Measurements from ENCODE around the gene ANKRD31. TPM values are rescaled to one million over a fixed set of nuclear protein-coding genes. Genes with fewer than 3 reads are reported as not detected.

The ANKRD31 gene, protein sequence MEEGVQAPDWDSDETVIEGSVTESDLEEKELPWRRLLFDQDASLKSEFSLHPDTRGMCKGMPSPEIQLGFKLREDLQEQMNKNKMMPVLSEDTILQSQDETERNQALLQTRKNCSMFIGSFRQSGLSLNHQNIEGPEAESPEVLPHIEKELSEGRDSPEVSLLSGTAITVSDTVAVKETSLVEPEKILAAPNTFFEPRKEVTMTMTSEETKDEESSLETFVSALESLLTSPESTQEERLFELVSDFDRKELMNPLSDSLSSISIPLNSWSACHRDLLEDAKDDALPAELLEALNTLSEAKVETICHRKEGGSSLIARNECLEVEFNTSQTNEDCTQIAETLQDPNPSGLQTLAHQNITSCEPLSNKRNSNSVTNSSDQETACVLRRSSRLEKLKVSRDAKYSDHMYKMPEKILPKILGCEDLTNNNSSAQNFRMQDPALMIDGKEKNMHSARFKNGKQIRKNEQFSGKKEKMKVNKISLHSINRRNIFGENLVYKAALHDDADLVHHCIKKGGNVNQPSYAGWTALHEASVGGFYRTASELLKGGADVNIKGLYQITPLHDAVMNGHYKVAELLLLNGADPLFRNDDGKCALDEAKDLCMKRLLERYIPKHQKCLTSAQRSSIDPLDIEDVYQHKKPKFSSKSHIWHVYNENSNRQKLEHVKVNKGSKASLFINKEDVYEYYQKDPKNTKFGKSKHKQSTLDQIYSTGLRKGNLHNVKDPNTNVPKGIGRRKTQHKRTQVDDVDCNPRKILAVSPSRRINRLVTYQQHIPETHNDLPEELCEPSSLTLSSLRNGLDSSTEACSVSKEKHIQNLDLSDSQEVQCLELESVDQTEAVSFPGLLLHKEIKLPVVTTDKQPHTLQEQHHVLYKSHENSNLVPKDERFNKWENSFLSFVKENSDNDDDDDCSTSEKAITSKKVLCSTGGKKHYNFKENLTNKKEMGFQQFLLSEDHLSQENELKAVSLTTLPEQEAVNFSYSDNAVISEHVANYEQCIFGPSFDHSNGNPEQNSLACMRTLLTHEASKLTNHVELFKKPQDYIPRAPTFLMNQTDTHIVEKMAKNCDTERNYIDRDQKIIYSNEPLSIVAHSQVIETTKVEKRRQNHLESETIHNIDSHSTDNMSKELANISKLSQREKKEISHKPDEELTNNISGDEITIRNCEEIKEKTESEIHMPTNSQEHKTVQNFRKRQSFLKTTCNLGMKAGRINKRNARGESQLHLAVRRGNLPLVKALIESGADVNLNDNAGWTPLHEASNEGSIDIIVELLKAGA (N-terminal part only)
- not detected in 2 replicates for total RNA-seq

DNA sequence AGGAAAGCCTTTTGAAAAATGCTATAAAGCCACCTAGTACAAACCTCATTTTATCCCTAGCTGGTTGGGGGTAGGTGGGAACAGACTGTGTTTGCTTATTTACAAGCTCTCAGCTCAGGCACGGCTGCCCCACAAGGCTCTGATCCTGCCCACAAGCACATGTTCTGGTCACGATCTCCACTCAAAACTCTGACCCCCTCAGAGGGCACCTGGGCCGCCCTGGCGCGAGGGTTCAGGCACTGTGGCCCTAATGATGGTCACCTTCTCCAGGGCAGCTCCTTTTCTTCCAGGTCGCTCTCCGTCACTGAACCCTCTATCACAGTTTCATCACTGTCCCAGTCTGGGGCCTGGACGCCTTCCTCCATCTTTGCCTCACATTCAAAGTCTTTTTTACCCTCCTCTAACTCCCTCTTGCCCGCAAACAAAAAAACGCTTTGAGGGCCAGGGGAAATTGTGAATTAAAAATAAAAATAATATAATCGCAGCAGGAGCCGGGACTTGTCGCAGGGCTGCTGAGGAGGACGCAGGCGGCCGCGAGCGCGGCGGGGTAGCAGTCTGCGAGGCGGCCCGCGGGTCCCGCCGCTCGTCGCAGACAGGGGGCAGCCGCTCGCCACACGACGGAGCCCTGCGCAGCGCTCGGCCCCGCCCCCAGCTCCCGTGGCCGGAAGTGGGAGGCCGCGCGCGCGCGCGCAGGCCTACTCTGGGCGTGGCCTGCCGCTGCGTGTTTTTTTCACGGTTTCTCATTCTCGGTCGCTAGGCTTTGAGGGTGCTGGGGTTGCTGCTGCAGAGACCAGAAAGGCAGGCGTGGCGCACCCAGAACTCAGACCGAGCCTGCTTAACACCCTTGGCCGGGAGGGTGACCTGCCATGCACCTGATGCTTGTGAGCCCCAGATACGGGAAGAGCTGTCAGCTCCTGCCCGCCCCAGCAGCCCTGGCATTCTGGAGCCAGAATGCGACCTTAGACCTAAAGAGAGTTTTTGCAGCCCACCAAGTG, at the start of gene ANKRD31:
Gene ANKRD31, minus strand, starts transcription at position 557 of the 995 bp plus-strand sequence. Its CDS starts 192 bp downstream, at position 365.

DNA sequence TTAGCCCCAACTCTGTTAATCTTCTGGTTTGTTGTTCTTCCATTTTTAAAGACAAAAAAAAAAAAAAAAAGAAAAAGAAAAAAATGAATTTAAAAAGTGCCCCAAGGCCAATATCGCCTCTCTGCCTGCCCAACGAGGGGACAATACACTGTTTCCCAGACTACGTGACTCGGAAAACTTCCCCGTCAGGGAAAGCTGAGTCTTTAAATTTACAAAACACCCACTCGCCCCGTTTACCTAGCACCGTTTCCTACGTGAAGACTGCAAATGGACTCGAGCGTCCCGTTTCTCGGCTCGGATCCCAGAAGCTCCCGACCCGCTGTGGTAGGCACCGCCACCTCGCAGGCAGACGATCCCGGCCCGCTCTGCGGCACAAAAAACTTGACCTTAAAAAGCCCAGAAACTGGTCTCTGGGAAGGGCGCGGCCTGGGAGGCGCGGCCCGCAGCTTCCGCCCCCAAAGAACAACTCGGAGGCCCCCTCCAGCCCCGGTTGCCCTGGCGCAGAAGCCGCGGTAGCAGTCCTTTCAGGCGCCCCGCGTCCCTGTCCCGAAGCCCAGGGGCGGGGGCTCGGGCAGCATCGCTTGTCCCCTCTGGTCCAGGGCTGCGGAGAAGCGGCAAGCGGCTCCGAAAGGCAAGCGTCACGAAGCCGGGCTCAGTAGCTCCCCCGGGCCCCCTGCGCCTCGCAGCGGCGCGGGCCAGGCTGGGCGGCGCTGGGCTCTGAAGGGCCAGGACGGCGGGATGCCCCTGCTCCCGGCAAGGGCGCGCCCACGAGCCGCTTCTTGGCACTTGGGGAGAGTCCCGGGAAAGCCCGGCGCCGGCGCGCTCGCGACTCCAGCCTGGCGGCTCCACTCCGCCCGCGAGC, 184.3 kb downstream of the ANKRD31 start, which contains the start of gene GCNT4:
Gene GCNT4, minus strand, starts transcription at position 367 of the 862 bp plus-strand sequence. CDS start 22,521 bp downstream, outside the sequence.

Other genes with a start within 250 kb of the ANKRD31 start
- gene GCNT4, start 184.3 kb downstream of the ANKRD31 start, total RNA-seq, result 0.33 and 0.44 TPM in 2 replicates
- gene HMGCR, start 100.3 kb upstream of the ANKRD31 start, total RNA-seq, result 28.9 and 30.6 TPM in 2 replicates

Data from mammary microvascular endothelial cell (primary cell).